Upper lobe of left lung (tissue), 6 donors: ENCODE results near the gene UNC5A. TPM values are rescaled to one million over a fixed set of nuclear protein-coding genes. Genes with fewer than 3 reads are reported as not detected.
A peak's percentile ranks its signal among the peaks of the same experiment; 100 is the strongest.

Experiments used
- ATAC-seq, 2 donors: fragments of 200-7000 bp; cut with Tn5 transposase; one replicate each; pipeline ENCODE4 v1.9.1; 2022; ENCODE audit warnings: mild to moderate bottlenecking in 2 of 2, moderate library complexity in 2 of 2; ENCODE audit not compliant: low FRiP score in 2 of 2
- DNase-seq, 2 donors: peaks; one replicate each; pipeline ENCODE4 v3.0.0-alpha.2; 2019 to 2020
- H3K27ac ChIP-seq, 4 donors: fragments of 200-600 bp; sonication (generic); one replicate each; pipeline ENCODE4 v1.5.1; 2016 to 2019
- H3K27me3 ChIP-seq, 4 donors: fragments of 200-600 bp; sonication (generic); one replicate each; pipeline ENCODE4 v1.5.1; 2017 to 2019
- H3K36me3 ChIP-seq, 4 donors: fragments of 200-600 bp; sonication (generic); one replicate each; pipeline ENCODE4 v1.5.1; 2016 to 2019
- H3K4me1 ChIP-seq, 4 donors: fragments of 200-600 bp; sonication (generic); one replicate each; pipeline ENCODE4 v1.5.1; 2018 to 2019
- H3K4me3 ChIP-seq, 4 donors: fragments of 200-600 bp; sonication (generic); one replicate each; pipeline ENCODE4 v1.5.1; 2017 to 2019; ENCODE audit warnings: mild to moderate bottlenecking in 2 of 4, moderate library complexity in 1 of 4
- H3K9me3 ChIP-seq, 4 donors: fragments of 200-600 bp; sonication (generic); one replicate each; pipeline ENCODE4 v1.5.1; 2018 to 2019
- EP300 ChIP-seq, 4 donors: sonication (generic); formaldehyde crosslinking; IDR thresholded peaks; one replicate each; pipeline ENCODE4 v1.5.1; 2017; ENCODE audit warnings: antibody characterized with exemption in 4 of 4, control low read depth in 2 of 4
- POLR2A ChIP-seq, 4 donors: fragments of 450-650 bp; IDR thresholded peaks; one replicate each; pipeline ENCODE4 v1.5.1; 2016 to 2017; ENCODE audit warnings: antibody characterized with exemption in 4 of 4, mild to moderate bottlenecking in 2 of 4
- POLR2AphosphoS5 ChIP-seq, 2 donors: sonication (generic); formaldehyde crosslinking; IDR thresholded peaks; one replicate each; pipeline ENCODE4 v1.5.1; 2017; ENCODE audit warnings: antibody characterized with exemption in 2 of 2
- WGBS, 2 donors: methylation state at CpG; one replicate each; pipeline ENCODE4 v1.1.5; 2017 to 2018; 5-methylcytosine and 5-hydroxymethylcytosine counted together
- total RNA-seq, 6 donors: library from RNA; depleted of rRNA in 4 of 6; stranded (reverse); fragments of >200 nt in 4 of 6; gene quantifications; one replicate each; pipeline versions ENCODE4 v1.1.0 to v1.2.1, GENCODE V29; 2016 to 2021
- TF ChIP-seq, protein P1 (sequence below), 6 experiments: fragments of 450-650 bp in 4 of 6; fragments of 200-600 bp in 2 of 6; sonication (generic) in 2 of 6; IDR thresholded peaks; one replicate each; pipeline ENCODE4 v1.5.1; 2016 to 2019; ENCODE audit warnings: antibody characterized with exemption in 6 of 6
- donor health status: DM: no; HTN: no; CAD: no; lungs with moderate emphysema.
- donor health status: DM: no; HTN: yes; CAD: no; lungs with severe emphysema.

Gene UNC5A
- total RNA-seq, 6 donors from 2014 or later, result 0.20 to 1.0 (median 0.39) TPM; not detected in 1

DNA sequence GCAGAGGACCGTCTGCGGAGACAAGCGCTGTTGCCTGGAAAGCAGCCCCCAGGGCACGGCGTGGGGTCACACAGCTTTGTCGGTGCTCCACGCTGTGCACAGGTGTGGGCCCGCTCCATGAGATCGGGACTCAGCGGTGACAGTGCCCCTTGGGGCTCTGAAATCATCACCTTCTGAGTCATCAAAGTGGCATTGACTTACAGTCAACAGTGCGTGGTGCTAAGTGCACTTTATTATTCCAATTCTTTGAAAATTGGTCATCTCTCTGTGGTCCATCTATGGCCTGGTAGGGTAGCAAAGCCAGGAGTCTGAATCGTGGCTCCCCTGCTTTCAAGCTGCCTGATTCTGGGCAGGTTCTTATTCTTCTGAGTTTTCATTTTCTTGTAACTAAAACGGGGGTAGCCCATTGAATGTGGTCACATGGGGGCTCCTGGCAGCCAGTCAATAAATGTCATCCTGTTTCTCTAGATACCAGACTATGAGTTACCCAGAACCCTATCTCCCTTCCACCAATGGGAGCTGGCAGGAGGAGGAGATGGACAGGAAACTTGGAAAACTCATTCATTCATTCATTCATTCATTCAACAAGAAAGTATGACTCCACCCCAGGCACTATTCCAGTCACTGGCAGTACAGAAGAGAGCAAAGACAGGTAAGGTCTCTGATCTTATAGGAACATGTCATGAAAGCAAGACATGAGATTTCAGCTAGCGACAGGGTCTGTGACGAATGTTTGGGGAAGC, 20.3 kb upstream of the UNC5A start:
- no peaks in the 10 kb centered on the region for H3K4me1 ChIP-seq
- 30 to 57% methylated on average over 12 to 15 of the region's 15 CpGs for WGBS, 2 donors
- no peak overlapping the region for H3K27ac ChIP-seq
- TF ChIP-seq POLR2A (IDR thresholded peaks at IDR 0.05) (no peak), EP300 (IDR thresholded peaks at IDR 0.05) (no peak), POLR2AphosphoS5 (IDR thresholded peaks at IDR 0.05) (no peak)
- TF ChIP-seq, protein P1, sequence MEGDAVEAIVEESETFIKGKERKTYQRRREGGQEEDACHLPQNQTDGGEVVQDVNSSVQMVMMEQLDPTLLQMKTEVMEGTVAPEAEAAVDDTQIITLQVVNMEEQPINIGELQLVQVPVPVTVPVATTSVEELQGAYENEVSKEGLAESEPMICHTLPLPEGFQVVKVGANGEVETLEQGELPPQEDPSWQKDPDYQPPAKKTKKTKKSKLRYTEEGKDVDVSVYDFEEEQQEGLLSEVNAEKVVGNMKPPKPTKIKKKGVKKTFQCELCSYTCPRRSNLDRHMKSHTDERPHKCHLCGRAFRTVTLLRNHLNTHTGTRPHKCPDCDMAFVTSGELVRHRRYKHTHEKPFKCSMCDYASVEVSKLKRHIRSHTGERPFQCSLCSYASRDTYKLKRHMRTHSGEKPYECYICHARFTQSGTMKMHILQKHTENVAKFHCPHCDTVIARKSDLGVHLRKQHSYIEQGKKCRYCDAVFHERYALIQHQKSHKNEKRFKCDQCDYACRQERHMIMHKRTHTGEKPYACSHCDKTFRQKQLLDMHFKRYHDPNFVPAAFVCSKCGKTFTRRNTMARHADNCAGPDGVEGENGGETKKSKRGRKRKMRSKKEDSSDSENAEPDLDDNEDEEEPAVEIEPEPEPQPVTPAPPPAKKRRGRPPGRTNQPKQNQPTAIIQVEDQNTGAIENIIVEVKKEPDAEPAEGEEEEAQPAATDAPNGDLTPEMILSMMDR (IDR thresholded peaks at IDR 0.05), result no peak
- H3K27me3 ChIP-seq, result peaks cover 0 to 7% (median 2%) of the 10 kb centered on the region in 4 donors
- no peaks in the 10 kb centered on the region for H3K36me3 ChIP-seq
- no peaks in the 10 kb centered on the region for H3K9me3 ChIP-seq
- no peak for ATAC-seq
- no peak overlapping the region for H3K4me3 ChIP-seq
- DNase-seq, result peak in 1 of 2 donors; percentile 58

DNA sequence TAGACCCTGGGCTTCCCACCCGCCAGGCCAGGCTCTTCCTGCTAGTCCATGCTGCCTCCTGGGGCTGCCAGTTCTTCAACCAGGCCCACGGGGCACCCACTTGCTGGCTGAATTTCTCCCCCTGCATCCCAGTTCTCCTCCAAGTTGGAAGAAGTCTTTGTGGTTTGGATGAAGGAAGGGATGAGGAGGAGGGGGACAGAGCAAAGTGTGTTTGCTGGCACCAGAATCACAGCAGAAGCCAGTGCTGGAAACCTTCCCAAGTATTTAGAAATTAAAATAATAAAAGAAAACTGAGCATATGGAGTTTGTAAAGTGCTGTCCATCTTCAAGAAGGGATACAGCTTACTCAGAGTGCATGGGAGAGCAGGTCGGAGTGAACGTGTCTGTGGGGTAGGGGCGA, 19.4 kb upstream of the UNC5A start:
- Histone ChIP-seq H3K9me3 (no peaks in the 10 kb centered on the region), H3K27me3 (peaks cover 0 to 7% (median 0%) of the 10 kb centered on the region in 4 donors), H3K27ac (no peak overlapping the region), H3K4me1 (no peaks in the 10 kb centered on the region), H3K36me3 (no peaks in the 10 kb centered on the region), H3K4me3 (no peak overlapping the region)
- WGBS, 2 donors, result 68 to 74% methylated on average over 5 of the region's 5 CpGs
- ATAC-seq, result no peak
- DNase-seq, result no peak
- no peak for TF ChIP-seq POLR2AphosphoS5 (IDR thresholded peaks at IDR 0.05)
- TF ChIP-seq, protein P1 (IDR thresholded peaks at IDR 0.05), result no peak
- TF ChIP-seq EP300 (IDR thresholded peaks at IDR 0.05), result no peak
- no peak for TF ChIP-seq POLR2A (IDR thresholded peaks at IDR 0.05)

DNA sequence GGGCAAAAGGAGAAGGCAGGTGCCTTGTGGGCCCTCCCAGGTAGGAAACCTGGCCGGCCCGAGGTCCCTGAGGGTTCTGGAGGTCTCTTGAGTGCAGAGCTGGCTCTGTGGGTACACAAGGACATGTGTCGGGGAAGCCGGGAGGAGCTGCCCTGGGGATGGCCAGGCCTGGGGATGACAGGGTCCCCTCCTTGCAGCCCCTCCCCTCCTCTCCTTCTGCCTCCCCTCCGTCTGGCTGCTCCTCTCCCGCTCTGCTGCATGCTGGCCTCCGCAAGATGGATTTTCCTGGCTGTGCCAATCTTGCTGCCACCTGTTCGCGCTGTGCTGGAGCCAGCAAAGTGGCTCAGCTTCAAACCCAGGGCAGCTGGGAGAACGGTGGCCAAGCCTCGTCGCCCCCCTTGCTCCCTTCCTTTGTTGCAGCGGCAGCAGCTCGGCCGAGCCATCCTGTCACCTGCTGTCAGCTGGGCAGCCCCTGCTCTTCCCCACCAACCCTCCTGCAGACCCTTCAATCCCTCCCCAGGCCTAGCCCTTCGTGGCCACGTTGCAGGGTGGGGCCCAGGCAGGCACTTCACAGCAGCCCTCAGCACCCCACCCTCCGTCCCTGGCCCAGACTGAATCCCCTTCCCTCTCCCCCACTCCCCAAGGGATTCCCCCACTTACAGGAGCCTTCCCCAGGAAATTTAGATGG, 17.6 kb upstream of the UNC5A start:
- Histone ChIP-seq H3K4me1 (no peaks in the 10 kb centered on the region), H3K9me3 (no peaks in the 10 kb centered on the region), H3K27me3 (peaks cover 0 to 7% (median 0%) of the 10 kb centered on the region in 4 donors), H3K4me3 (no peak overlapping the region), H3K27ac (no peak overlapping the region), H3K36me3 (no peaks in the 10 kb centered on the region)
- TF ChIP-seq, protein P1 (IDR thresholded peaks at IDR 0.05), result no peak
- TF ChIP-seq EP300 (IDR thresholded peaks at IDR 0.05), result no peak
- TF ChIP-seq POLR2AphosphoS5 (IDR thresholded peaks at IDR 0.05), result no peak
- no peak for TF ChIP-seq POLR2A (IDR thresholded peaks at IDR 0.05)
- ATAC-seq (no peak), DNase-seq (peak in 1 of 2 donors; percentile 51)
- WGBS, 2 donors, result 64 to 74% methylated on average over 9 to 18 of the region's 18 CpGs

DNA sequence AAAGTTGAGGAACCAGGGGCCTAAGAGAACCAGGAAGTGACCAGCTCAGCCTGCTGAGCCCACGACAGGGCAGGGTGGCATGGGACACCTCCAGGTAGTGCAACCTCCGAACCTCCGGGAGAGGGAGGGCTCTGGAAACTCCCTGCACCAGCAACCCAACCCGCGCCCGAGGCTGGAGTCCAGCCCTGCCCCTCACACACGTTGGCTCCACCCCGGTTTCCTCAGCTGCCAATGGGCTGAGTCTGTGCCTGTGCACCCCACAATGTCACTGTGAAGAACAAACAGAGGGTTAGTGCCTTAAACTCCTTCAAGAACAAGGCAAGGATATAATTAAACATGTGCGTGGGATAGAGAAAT, 17.0 kb upstream of the UNC5A start:
- H3K36me3 ChIP-seq, result no peaks in the 10 kb centered on the region
- peaks cover 0 to 7% (median 0%) of the 10 kb centered on the region in 4 donors for H3K27me3 ChIP-seq
- no peaks in the 10 kb centered on the region for H3K4me1 ChIP-seq
- H3K4me3 ChIP-seq, result no peak overlapping the region
- H3K9me3 ChIP-seq, result no peaks in the 10 kb centered on the region
- TF ChIP-seq, protein P1 (IDR thresholded peaks at IDR 0.05), result no peak
- TF ChIP-seq EP300 (IDR thresholded peaks at IDR 0.05), result no peak
- H3K27ac ChIP-seq, result no peak overlapping the region
- no peak for ATAC-seq
- WGBS, 2 donors, result 30 to 33% methylated on average over 7 to 9 of the region's 9 CpGs
- peak in 1 of 2 donors; percentile 11 for DNase-seq
